Bronchial epithelial cell (primary cell): ENCODE data around the gene AHCYL2. TPM values are rescaled to one million over a fixed set of nuclear protein-coding genes. Genes with fewer than 3 reads are reported as not detected.
A peak's percentile ranks its signal among the peaks of the same experiment; 100 is the strongest.

Experiments used
- DNase-seq: peaks from one replicate; pipeline ENCODE4 v3.0.0-alpha.2; 2010; ENCODE audit warnings: low read depth
- FAIRE-seq: peaks from 2 replicates; lab custom pipeline; 2011; peaks lifted over from hg19 to GRCh38; lab: Jason Lieb, UNC
- H3K27me3 ChIP-seq: 2 replicates; pipeline ENCODE4 v1.5.1; 2011; ENCODE audit warnings: low read length; ENCODE audit not compliant: control insufficient read depth, insufficient read depth
- H3K36me3 ChIP-seq: 2 replicates; pipeline ENCODE4 v1.5.1; 2011; ENCODE audit warnings: low read length; ENCODE audit not compliant: control insufficient read depth, insufficient read depth
- H3K4me3 ChIP-seq: 2 replicates; pipeline ENCODE4 v1.5.1; 2011; ENCODE audit warnings: mild to moderate bottlenecking, low read depth, low read length, control low read depth
- CTCF ChIP-seq: IDR thresholded peaks from 2 replicates; pipeline ENCODE4 v1.5.1; 2011; ENCODE audit warnings: mild to moderate bottlenecking, moderate library complexity, low read length, control low read depth, inconsistent platforms; ENCODE audit not compliant: insufficient read depth, severe bottlenecking
- total RNA-seq: library from RNA; depleted of rRNA; stranded (reverse); fragments of >200 nt; gene quantifications from 2 replicates; pipeline ENCODE4 v1.2.1, GENCODE V29; 2014

AHCYL2 gene
- total RNA-seq, 1 donor from 2014 or later: 5.0 TPM

- Histone ChIP-seq H3K36me3 (no peaks in the 10 kb centered on the region), H3K4me3 (no peak overlapping the region), H3K27me3 (no peaks in the 10 kb centered on the region)
- DNase-seq: no peak
- TF ChIP-seq CTCF: no peak
- FAIRE-seq: no peak
Observed at GRCh38 chr7:129391546-129392171, 166.8 kb downstream of the AHCYL2 start.

GRCh38 chr7:129393255-129393654 is 168.4 kb downstream of the AHCYL2 start:
- no peak for TF ChIP-seq CTCF
- no peaks in the 10 kb centered on the region for H3K36me3 ChIP-seq
- no peaks in the 10 kb centered on the region for H3K27me3 ChIP-seq
- H3K4me3 ChIP-seq: no peak overlapping the region
- DNase-seq: no peak
- FAIRE-seq: no peak

- Histone ChIP-seq H3K27me3 (no peaks in the 10 kb centered on the region), H3K4me3 (no peak overlapping the region), H3K36me3 (no peaks in the 10 kb centered on the region)
- TF ChIP-seq CTCF: no peak
- FAIRE-seq (no peak), DNase-seq (no peak)
Observed at GRCh38 chr7:129394101-129394500, 169.3 kb downstream of the AHCYL2 start.

GRCh38 chr7:129394982-129395914 is 170.4 kb downstream of the AHCYL2 start:
- FAIRE-seq (no peak), DNase-seq (no peak)
- TF ChIP-seq CTCF: no peak
- no peaks in the 10 kb centered on the region for H3K36me3 ChIP-seq
- no peak overlapping the region for H3K4me3 ChIP-seq
- no peaks in the 10 kb centered on the region for H3K27me3 ChIP-seq

- DNase-seq: peak; percentile 27
- FAIRE-seq: no peak
- no peaks in the 10 kb centered on the region for H3K36me3 ChIP-seq
- no peaks in the 10 kb centered on the region for H3K27me3 ChIP-seq
- no peak for TF ChIP-seq CTCF
- no peak overlapping the region for H3K4me3 ChIP-seq
Observed at GRCh38 chr7:129401228-129401966, 176.6 kb downstream of the AHCYL2 start.
